NT2/D1 (cell line): ENCODE data around the gene MAP2K5.

ENCODE experiments used
- SUZ12 ChIP-seq: IDR thresholded peaks from 2 replicates; pipeline ENCODE4 v1.6.1; 2011; ENCODE audit not compliant: insufficient read length, insufficient read depth; ENCODE audit errors: extremely low read depth
- ZNF274 ChIP-seq: IDR thresholded peaks from 2 replicates; pipeline ENCODE4 v1.6.1; 2011; ENCODE audit warnings: mild to moderate bottlenecking, low read depth, low read length

- TF ChIP-seq ZNF274: no peak
- no peak for TF ChIP-seq SUZ12
Observed at GRCh38 chr15:67543348-67543718, 830 bp downstream of the MAP2K5 start.
